ENCODE data around the gene C13orf46. TPM values are rescaled to one million over a fixed set of nuclear protein-coding genes. Genes with fewer than 3 reads are reported as not detected.

Gene C13orf46
- total and polyA plus RNA-seq, 4 donors: 0.13 to 3.5 (median 1.3) TPM

DNA sequence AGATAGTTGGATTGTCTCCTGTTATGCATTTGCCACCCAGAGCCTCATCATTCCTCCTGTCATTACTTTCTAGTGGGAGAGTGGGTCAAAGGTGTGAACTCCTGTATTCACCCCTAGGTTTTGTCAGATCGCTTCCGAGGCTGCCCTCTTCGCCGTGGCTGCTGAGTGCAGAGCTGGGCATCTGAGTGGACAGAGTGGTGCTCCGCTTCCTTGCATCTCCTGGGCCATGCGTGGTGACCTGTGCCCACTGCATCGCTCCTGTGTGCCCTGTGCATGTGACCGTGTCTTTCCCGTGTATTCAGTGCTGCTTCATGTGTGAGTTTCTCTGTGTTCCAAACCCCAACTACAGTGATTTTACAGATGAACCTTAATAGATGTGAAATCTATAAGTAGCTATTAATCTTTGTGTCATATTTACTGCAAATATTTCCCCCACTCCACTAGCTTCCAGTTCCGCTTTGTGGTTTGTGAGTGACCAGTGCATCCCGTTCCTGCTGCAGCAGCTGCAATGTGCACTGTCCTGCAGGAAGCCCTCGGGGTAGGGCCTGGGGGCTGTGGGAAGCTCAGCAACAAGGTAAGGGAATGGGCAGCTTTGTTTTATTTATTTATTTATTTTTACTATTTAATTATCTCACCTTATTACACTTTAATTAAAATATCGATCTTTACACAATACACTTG lies 53.1 kb downstream of the C13orf46 start:
- Histone ChIP-seq H3K4me3 (ENCODE audit: low read length in 2 of 2) (no peak overlapping the region), H3K36me3 (ENCODE audit: control insufficient read depth in 1 of 2, insufficient read depth in 2 of 2, low read length in 1 of 2) (no peaks in the 10 kb centered on the region), H3K9me3 (ENCODE audit: control insufficient read depth, low read length) (no peaks in the 10 kb centered on the region), H3K27me3 (ENCODE audit: control insufficient read depth in 1 of 2, insufficient read depth in 2 of 2, low read length in 1 of 2) (no peaks in the 10 kb centered on the region), H3K4me1 (ENCODE audit: control insufficient read depth in 1 of 2, insufficient read depth in 2 of 2, low read length in 2 of 2) (peaks cover 0 to 2% of the 10 kb centered on the region in 2 donors), H3K27ac (ENCODE audit: low read depth in 1 of 2, low read length in 2 of 2) (no peak overlapping the region)
- no peak for DNase-seq
- intact Hi-C loops (cut with DNase I): no loop called here
- 95 to 96% methylated on average over 13 of the region's 13 CpGs for WGBS, 2 donors
- ATAC-seq (ENCODE audit: low FRiP score): no peak

DNA sequence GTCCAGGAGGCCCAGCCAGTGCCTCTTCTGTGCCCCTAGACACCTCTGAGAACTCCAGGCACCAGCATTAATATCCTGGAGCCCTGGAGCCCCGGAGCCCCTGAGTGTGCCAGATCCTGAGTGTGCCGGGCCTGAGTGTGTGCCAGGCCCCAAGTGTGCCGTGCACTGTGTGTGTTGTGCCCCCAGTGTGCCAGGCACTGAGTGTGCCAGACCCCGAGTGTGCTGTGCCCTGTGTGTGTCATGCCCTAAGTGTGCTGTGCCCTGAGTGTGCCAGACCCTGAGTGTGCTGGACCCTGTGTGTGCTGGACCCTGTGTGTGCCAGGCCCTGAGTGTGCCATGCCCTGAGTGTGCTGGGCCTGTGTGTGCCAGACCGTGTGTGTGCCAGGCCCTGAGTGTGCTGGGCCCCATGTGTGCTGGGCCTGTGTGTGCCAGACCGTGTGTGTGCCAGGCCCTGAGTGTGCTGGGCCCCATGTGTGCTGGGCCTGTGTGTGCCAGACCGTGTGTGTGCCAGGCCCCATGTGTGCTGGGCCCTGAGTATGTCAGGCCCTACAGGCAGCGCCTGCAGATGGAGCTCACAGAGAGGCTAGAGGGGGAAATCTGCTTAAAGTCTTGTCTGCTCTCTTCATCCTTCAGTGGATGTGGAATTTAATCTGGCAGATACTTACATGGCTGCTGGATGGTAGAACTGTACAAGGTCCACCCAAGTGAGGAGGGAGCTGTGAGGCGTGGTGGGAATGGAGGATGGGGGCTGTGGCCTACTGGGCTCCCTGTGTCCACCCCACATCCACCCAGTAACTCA lies 53.9 kb downstream of the C13orf46 start:
- 83% methylated on average over 9 of the region's 9 CpGs for WGBS, 2 donors
- Histone ChIP-seq H3K4me3 (ENCODE audit: low read length in 2 of 2) (no peak overlapping the region), H3K4me1 (ENCODE audit: control insufficient read depth in 1 of 2, insufficient read depth in 2 of 2, low read length in 2 of 2) (peaks cover 0 to 2% of the 10 kb centered on the region in 2 donors), H3K27ac (ENCODE audit: low read depth in 1 of 2, low read length in 2 of 2) (no peak overlapping the region), H3K36me3 (ENCODE audit: control insufficient read depth in 1 of 2, insufficient read depth in 2 of 2, low read length in 1 of 2) (no peaks in the 10 kb centered on the region), H3K9me3 (ENCODE audit: control insufficient read depth, low read length) (no peaks in the 10 kb centered on the region), H3K27me3 (ENCODE audit: control insufficient read depth in 1 of 2, insufficient read depth in 2 of 2, low read length in 1 of 2) (no peaks in the 10 kb centered on the region)
- ATAC-seq (ENCODE audit: low FRiP score): no peak
- DNase-seq: no peak
- intact Hi-C loops (cut with DNase I): no loop called here

DNA sequence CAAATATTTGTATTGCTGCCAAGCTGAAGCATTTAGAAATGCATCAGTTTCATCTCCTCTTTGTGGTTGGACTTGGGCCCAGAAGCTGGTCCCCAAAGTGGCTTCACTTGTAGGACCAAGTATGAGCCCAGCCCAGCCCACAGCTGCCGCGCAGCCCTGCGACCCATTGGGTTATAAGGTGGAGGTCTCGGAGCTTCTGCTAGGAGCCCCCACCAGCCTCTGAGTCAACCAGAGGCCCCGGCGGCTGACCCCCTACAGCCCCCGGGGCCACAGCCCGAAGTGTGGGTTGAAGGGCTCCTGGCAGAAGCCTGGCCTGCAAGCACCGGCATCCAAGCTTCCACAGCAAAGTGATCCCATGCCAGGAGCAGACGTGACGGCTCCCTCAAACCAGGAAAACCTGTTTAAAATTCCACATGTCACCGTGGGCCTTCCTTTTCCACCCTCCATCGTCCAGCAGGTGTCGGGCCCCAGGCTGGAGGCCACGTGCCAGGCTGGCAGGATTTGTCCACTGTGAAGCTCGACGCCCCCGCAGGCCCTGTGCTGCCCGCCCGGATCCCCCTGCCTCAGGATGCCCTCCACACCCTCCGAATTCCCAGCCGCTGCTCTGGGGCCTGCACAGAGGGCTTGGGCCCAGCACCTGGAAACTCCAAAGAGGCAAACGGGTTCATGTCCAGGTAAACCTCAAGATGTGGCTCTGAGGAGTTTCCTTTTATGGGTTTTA lies 54.7 kb downstream of the C13orf46 start:
- ATAC-seq (ENCODE audit: low FRiP score) (no peak), DNase-seq (no peak)
- H3K27me3 ChIP-seq (ENCODE audit: control insufficient read depth in 1 of 2, insufficient read depth in 2 of 2, low read length in 1 of 2): no peaks in the 10 kb centered on the region
- intact Hi-C loops (cut with DNase I): no loop called here
- no peaks in the 10 kb centered on the region for H3K9me3 ChIP-seq (ENCODE audit: control insufficient read depth, low read length)
- H3K4me1 ChIP-seq (ENCODE audit: control insufficient read depth in 1 of 2, insufficient read depth in 2 of 2, low read length in 2 of 2): peaks cover 0 to 2% of the 10 kb centered on the region in 2 donors
- H3K36me3 ChIP-seq (ENCODE audit: control insufficient read depth in 1 of 2, insufficient read depth in 2 of 2, low read length in 1 of 2): no peaks in the 10 kb centered on the region
- H3K27ac ChIP-seq (ENCODE audit: low read depth in 1 of 2, low read length in 2 of 2): no peak overlapping the region
- no peak overlapping the region for H3K4me3 ChIP-seq (ENCODE audit: low read length in 2 of 2)
- WGBS, 2 donors: 95 to 97% methylated on average over 23 of the region's 23 CpGs

DNA sequence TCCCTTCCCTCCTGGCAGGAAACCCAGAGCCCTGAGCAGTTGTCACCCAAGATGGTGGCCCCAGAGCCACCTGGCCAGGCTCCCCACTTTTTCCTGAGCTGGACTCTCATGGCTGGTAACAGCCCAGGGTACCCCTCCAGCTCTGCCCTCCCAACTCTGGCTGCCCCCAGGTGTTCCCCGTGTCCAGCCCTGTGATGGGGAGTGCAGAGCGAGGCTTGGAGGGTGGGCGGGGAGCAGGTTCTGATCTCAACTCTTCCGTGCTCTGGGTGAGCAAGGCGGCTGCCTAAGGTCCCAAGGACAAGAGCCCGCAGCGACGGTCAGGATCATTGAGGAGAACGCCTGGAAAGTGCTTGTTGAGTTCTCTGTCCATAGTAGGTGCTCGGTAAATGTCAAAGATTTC lies 55.3 kb downstream of the C13orf46 start:
- Histone ChIP-seq H3K27me3 (ENCODE audit: control insufficient read depth in 1 of 2, insufficient read depth in 2 of 2, low read length in 1 of 2) (no peaks in the 10 kb centered on the region), H3K36me3 (ENCODE audit: control insufficient read depth in 1 of 2, insufficient read depth in 2 of 2, low read length in 1 of 2) (no peaks in the 10 kb centered on the region), H3K27ac (ENCODE audit: low read depth in 1 of 2, low read length in 2 of 2) (no peak overlapping the region), H3K4me3 (ENCODE audit: low read length in 2 of 2) (no peak overlapping the region), H3K4me1 (ENCODE audit: control insufficient read depth in 1 of 2, insufficient read depth in 2 of 2, low read length in 2 of 2) (peaks cover 0 to 2% of the 10 kb centered on the region in 2 donors), H3K9me3 (ENCODE audit: control insufficient read depth, low read length) (no peaks in the 10 kb centered on the region)
- WGBS, 2 donors: 97 to 98% methylated on average over 10 of the region's 10 CpGs
- ATAC-seq (ENCODE audit: low FRiP score) (no peak), DNase-seq (no peak)
- intact Hi-C loops (cut with DNase I): no loop called here

DNA sequence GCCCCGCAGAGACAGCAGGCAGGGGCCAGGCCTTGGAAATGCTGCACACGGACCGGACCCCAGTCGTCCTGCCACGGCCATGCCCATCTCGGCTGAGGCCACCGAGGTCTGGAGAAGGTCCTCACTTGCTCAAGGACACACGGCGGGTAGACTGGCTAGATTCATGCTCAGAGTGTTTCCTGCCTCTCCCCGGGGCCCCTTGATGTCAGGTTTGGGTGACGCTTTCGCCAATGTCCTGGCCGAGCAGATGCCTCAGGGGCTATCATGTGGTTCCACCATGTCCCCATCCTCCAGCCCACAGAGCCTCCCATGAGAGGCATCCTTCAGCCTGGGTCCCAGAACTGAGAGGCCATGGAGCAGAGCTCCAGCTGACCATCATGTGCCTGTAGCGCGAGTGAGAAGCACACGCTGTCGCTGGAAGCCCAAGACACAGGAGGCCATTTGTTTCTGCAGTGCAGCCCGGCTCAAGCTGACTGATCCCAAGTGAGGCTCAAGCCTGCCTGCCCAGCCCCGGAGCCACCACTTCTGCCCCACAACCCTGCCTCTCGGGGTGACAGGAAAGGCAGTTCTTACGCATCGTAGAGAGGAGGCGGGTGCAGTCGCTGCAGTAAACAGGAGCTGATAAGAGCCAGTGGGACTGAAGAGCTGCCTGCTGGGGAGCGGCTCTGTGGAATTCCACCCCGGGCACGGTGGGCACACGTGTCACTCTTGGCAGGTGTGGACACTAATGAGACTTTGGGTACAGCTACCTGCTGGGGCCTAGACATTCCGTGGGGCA lies 56.1 kb downstream of the C13orf46 start:
- Histone ChIP-seq H3K36me3 (ENCODE audit: control insufficient read depth in 1 of 2, insufficient read depth in 2 of 2, low read length in 1 of 2) (no peaks in the 10 kb centered on the region), H3K27me3 (ENCODE audit: control insufficient read depth in 1 of 2, insufficient read depth in 2 of 2, low read length in 1 of 2) (no peaks in the 10 kb centered on the region), H3K4me1 (ENCODE audit: control insufficient read depth in 1 of 2, insufficient read depth in 2 of 2, low read length in 2 of 2) (peaks cover 0 to 2% of the 10 kb centered on the region in 2 donors), H3K4me3 (ENCODE audit: low read length in 2 of 2) (no peak overlapping the region), H3K27ac (ENCODE audit: low read depth in 1 of 2, low read length in 2 of 2) (no peak overlapping the region), H3K9me3 (ENCODE audit: control insufficient read depth, low read length) (no peaks in the 10 kb centered on the region)
- ATAC-seq (ENCODE audit: low FRiP score): no peak
- intact Hi-C loops (cut with DNase I): no loop called here
- WGBS, 2 donors: 93 to 94% methylated on average over 29 of the region's 29 CpGs
- no peak for DNase-seq

DNA sequence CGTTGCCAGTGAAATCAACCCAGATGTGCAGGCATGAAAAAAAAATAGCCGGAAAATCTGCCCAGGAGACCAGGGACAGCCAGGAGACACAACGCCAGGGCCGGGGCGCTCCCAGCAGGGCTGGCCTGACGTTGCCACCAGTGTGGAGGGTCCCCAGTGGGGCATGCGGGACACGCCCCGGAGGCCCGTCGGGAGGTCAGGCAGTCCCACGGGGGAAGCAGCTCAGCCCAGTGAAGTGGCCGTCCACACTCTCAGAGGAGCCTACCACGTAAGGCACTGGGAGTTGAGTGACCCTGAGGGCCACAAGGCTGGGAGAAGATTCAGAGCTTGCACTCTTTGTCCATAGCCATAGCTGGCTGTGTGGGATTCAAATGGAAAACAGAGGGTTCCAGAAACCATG lies 56.8 kb downstream of the C13orf46 start:
- WGBS, 2 donors: 74 to 83% methylated on average over 14 of the region's 14 CpGs
- no peak for ATAC-seq (ENCODE audit: low FRiP score)
- no peaks in the 10 kb centered on the region for H3K27me3 ChIP-seq (ENCODE audit: control insufficient read depth in 1 of 2, insufficient read depth in 2 of 2, low read length in 1 of 2)

DNA sequence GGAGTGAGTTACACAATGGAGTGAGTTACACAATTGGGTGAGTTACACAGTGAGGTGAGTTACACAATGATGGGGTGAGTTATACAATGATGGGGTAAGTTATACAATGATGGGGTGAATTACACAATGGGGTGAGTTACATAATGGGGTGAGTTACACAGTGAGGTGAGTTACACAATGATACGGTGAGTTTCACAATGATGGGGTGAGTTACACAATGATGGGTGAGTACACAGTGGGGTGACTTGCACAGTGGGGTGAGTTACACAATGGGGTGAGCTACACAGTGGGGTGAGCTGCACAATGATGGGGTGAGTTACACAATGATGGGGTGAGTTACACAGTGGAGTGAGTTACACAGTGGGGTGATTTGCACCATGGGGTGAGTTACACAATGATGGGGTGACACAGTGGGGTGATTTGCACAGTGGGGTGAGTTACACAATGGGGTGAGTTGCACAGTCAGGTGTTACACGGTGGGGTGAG lies 57.5 kb downstream of the C13orf46 start:
- WGBS, 2 donors: 95 to 96% methylated on average over 2 of the region's 2 CpGs
- no peaks in the 10 kb centered on the region for H3K9me3 ChIP-seq (ENCODE audit: control insufficient read depth, low read length)

More for the DNA sequence above, 56.8 kb downstream of the C13orf46 start:
- H3K4me3 ChIP-seq (ENCODE audit: low read length in 2 of 2): no peak overlapping the region
- H3K9me3 ChIP-seq (ENCODE audit: control insufficient read depth, low read length): no peaks in the 10 kb centered on the region
- no peak for DNase-seq
- no peak overlapping the region for H3K27ac ChIP-seq (ENCODE audit: low read depth in 1 of 2, low read length in 2 of 2)
- H3K36me3 ChIP-seq (ENCODE audit: control insufficient read depth in 1 of 2, insufficient read depth in 2 of 2, low read length in 1 of 2): no peaks in the 10 kb centered on the region
- no peaks in the 10 kb centered on the region for H3K4me1 ChIP-seq (ENCODE audit: control insufficient read depth in 1 of 2, insufficient read depth in 2 of 2, low read length in 2 of 2)
- intact Hi-C loops (cut with DNase I): no loop called here

DNA sequence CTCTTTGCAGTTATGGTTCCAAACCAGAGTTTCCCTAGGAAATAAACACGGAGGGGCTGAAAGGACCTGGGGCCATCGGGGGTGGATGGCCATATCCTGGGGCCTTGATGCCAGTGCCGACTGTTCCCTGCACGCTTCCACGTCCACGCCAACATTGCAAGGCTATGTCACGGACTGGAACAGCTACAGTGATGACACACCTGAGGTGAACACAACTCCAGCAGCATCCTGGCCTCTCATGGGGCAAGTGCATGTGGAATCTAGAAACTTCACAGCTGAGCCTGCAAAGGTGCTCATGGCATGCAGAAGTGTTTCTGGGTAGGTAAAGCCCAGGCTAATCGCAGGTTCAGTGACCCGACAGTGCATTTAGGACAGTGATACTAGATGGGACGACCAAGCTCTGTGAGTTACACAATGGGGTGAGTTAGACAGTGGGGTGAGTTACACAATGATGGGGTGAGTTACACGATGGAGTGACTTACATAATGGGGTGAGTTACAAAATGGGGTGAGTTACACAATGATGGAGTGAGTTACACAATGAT lies 58.0 kb downstream of the C13orf46 start:
- no peaks in the 10 kb centered on the region for H3K9me3 ChIP-seq (ENCODE audit: control insufficient read depth, low read length)
- no peak overlapping the region for H3K27ac ChIP-seq (ENCODE audit: low read depth in 1 of 2, low read length in 2 of 2)
- ATAC-seq (ENCODE audit: low FRiP score) (no peak), DNase-seq (no peak)
- H3K36me3 ChIP-seq (ENCODE audit: control insufficient read depth in 1 of 2, insufficient read depth in 2 of 2, low read length in 1 of 2): no peaks in the 10 kb centered on the region
- H3K4me1 ChIP-seq (ENCODE audit: control insufficient read depth in 1 of 2, insufficient read depth in 2 of 2, low read length in 2 of 2): no peaks in the 10 kb centered on the region
- WGBS, 2 donors: 92 to 95% methylated on average over 11 of the region's 11 CpGs
- intact Hi-C loops (cut with DNase I): no loop called here
- no peaks in the 10 kb centered on the region for H3K27me3 ChIP-seq (ENCODE audit: control insufficient read depth in 1 of 2, insufficient read depth in 2 of 2, low read length in 1 of 2)
- no peak overlapping the region for H3K4me3 ChIP-seq (ENCODE audit: low read length in 2 of 2)

More for the DNA sequence above, 57.5 kb downstream of the C13orf46 start:
- no peak for ATAC-seq (ENCODE audit: low FRiP score)
- no peak for DNase-seq
- Histone ChIP-seq H3K4me1 (ENCODE audit: control insufficient read depth in 1 of 2, insufficient read depth in 2 of 2, low read length in 2 of 2) (no peaks in the 10 kb centered on the region), H3K27me3 (ENCODE audit: control insufficient read depth in 1 of 2, insufficient read depth in 2 of 2, low read length in 1 of 2) (no peaks in the 10 kb centered on the region), H3K36me3 (ENCODE audit: control insufficient read depth in 1 of 2, insufficient read depth in 2 of 2, low read length in 1 of 2) (no peaks in the 10 kb centered on the region), H3K4me3 (ENCODE audit: low read length in 2 of 2) (no peak overlapping the region), H3K27ac (ENCODE audit: low read depth in 1 of 2, low read length in 2 of 2) (no peak overlapping the region)
- intact Hi-C loops (cut with DNase I): no loop called here
